Heart left ventricle (tissue), 16 donors: ENCODE data around the gene NKX6-1. TPM values are rescaled to one million over a fixed set of nuclear protein-coding genes. Genes with fewer than 3 reads are reported as not detected.
A peak's percentile ranks its signal among the peaks of the same experiment; 100 is the strongest.

Source experiments
- ATAC-seq, 4 donors: fragments of 200-7000 bp; cut with Tn5 transposase; one replicate each; pipeline ENCODE4 v1.9.1; 2020 to 2022; ENCODE audit warnings: moderate library complexity in 4 of 4, mild to moderate bottlenecking in 3 of 4, moderate number of reproducible peaks in 1 of 4
- DNase-seq, 5 donors: peaks; one replicate each; pipeline ENCODE4 v3.0.0-alpha.2; 2020
- H3K27ac ChIP-seq, 12 donors: fragments of 200-600 bp; sonication (generic) in 4 of 12; one replicate each; pipeline versions ENCODE4 v1.5.0 to v1.8.0; 2016 to 2022; ENCODE audit warnings: mild to moderate bottlenecking in 2 of 12
- H3K27me3 ChIP-seq, 9 donors: fragments of 200-600 bp; sonication (generic) in 2 of 9; one replicate each; pipeline versions ENCODE4 v1.5.1 to v1.8.0; 2016 to 2022; ENCODE audit warnings: mild to moderate bottlenecking in 3 of 9
- H3K36me3 ChIP-seq, 9 donors: fragments of 200-600 bp; sonication (generic) in 2 of 9; one replicate each; pipeline versions ENCODE4 v1.5.0 to v1.8.0; 2018 to 2022; ENCODE audit warnings: mild to moderate bottlenecking in 2 of 9
- H3K4me1 ChIP-seq, 12 donors: fragments of 200-600 bp; sonication (generic) in 4 of 12; one replicate each; pipeline versions ENCODE4 v1.5.0 to v1.8.0; 2016 to 2022; ENCODE audit warnings: mild to moderate bottlenecking in 3 of 12
- H3K4me3 ChIP-seq, 12 donors: fragments of 200-600 bp; sonication (generic) in 4 of 12; one replicate each; pipeline versions ENCODE4 v1.5.0 to v1.8.0; 2017 to 2022; ENCODE audit warnings: mild to moderate bottlenecking in 9 of 12, moderate library complexity in 4 of 12
- H3K9me3 ChIP-seq, 12 donors: fragments of 200-600 bp; sonication (generic) in 4 of 12; one replicate each; pipeline versions ENCODE4 v1.5.0 to v1.8.0; 2016 to 2022; ENCODE audit warnings: mild to moderate bottlenecking in 1 of 12
- POLR2A ChIP-seq, 2 donors: fragments of 450-650 bp; IDR thresholded peaks; one replicate each; pipeline ENCODE4 v1.6.1; 2017; ENCODE audit warnings: antibody characterized with exemption in 2 of 2, mild to moderate bottlenecking in 2 of 2, moderate library complexity in 2 of 2
- WGBS, 4 donors: extraction: QIAGEN DNeasy Blood & Tissue Kit in 2 of 4; methylation state at CpG; one replicate each; pipeline versions ENCODE4 v1.1.5 to v1.1.7; 2013 to 2018; 5-methylcytosine and 5-hydroxymethylcytosine counted together
- intact Hi-C, 10 donors: fragments of 100-400 bp; cut with DNase I; formaldehyde crosslinking; loops; one replicate each; pipeline versions ENCODE4 v1.11.1 to v1.14.2; 2022
- polyA plus RNA-seq, 2 donors: library from polyadenylated mRNA; stranded (reverse); fragments of 200-250 nt; gene quantifications; one replicate each; pipeline ENCODE4 v1.2.3, GENCODE V29; 2013
- total RNA-seq, 9 donors: library from RNA; depleted of rRNA in 2 of 9; stranded (reverse); fragments of >200 nt in 2 of 9; fragmentation: NEBNext Ultra II Directional in 3 of 9; extraction: Animal tissue kit (Norgen Biotek cat#: 25700) in 3 of 9; gene quantifications; one replicate each; pipeline versions ENCODE4 v1.1.0 to v1.2.4, GENCODE V29; 2016 to 2023
- TF ChIP-seq, protein P1 (sequence below), 12 donors: fragments of 200-600 bp; sonication (generic) in 4 of 12; IDR thresholded peaks; one replicate each; pipeline versions ENCODE4 v1.5.0 to v1.8.0; 2018 to 2022; ENCODE audit warnings: antibody characterized with exemption in 12 of 12, mild to moderate bottlenecking in 5 of 12
- donor health status: ischemic (EF 13 %, LVEDD 7.1; RV severe dilation, severe dysfunction).
- donor health status: healthy with polysubstance abuse.
- donor health status: DM: no; HTN: yes; CAD: no.
- donor health status: DM: no; HTN: no; CAD: no.
- donor health status: ischemic (EF 25% LVEDD 6.9; RV normal size, moderate dysfunction).
- donor health status: ischemic (EF 25% LVEDD 5.7; RV mildly dilated, moderate dysfunction).
- donor health status: healthy.
- donor health status: DM: yes; HTN: yes; CAD: no.
- donor health status: ischemic (EF 35%, LVEDD 5.7; RV mildly dilated, moderate dysfunction).
- donor health status: nonischemic (EF 11% LVEDD 7.7; RV severe dilation, severe dysfunction).
- donor health status: DM: yes; HTN: yes; CAD: no.
- donor health status: PGD.
- donor health status: ischemic (EF 29% LVEDD 5.4; RV normal size, mild dysfunction).
- donor health status: nonischemic (EF 23%, LVEDD 6.1; RV moderate dilation, normal function).

Gene NKX6-1
- total and polyA plus RNA-seq, 11 donors: 0.32 TPM; not detected in 10

DNA sequence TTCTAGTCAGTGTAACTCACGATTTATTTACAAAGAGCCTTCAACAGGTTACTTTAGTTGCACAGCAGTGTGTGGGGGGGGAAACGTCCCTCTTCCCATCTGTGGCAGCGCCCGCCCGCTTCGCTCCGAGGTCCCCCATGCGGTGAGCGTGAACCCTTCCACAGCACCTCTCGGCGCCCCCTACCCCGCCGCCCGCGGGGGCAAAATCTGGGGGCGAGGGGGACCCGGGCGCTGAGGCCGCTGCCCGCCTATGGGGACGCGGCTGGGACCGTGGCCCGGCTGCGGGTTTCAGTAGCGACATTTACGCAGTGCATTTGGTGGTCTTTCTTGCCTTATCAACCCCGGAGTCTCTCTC lies 6.4 kb downstream of the NKX6-1 start:
- Histone ChIP-seq H3K27ac (no peak overlapping the region), H3K4me3 (peak overlapping the region in 2 of 12 donors; percentile 16 to 18), H3K36me3 (no peaks in the 10 kb centered on the region), H3K9me3 (no peaks in the 10 kb centered on the region), H3K4me1 (peaks cover 0 to 27% (median 8%) of the 10 kb centered on the region in 12 donors), H3K27me3 (peaks cover 61 to 99% (median 96%) of the 10 kb centered on the region in 9 donors)
- ATAC-seq (no peak), DNase-seq (no peak)
- WGBS, 4 donors: 4 to 8% (median 5%) methylated on average over 15 to 28 of the region's 28 CpGs
- TF ChIP-seq, protein P1, sequence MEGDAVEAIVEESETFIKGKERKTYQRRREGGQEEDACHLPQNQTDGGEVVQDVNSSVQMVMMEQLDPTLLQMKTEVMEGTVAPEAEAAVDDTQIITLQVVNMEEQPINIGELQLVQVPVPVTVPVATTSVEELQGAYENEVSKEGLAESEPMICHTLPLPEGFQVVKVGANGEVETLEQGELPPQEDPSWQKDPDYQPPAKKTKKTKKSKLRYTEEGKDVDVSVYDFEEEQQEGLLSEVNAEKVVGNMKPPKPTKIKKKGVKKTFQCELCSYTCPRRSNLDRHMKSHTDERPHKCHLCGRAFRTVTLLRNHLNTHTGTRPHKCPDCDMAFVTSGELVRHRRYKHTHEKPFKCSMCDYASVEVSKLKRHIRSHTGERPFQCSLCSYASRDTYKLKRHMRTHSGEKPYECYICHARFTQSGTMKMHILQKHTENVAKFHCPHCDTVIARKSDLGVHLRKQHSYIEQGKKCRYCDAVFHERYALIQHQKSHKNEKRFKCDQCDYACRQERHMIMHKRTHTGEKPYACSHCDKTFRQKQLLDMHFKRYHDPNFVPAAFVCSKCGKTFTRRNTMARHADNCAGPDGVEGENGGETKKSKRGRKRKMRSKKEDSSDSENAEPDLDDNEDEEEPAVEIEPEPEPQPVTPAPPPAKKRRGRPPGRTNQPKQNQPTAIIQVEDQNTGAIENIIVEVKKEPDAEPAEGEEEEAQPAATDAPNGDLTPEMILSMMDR (IDR thresholded peaks at IDR 0.05): no peak
- TF ChIP-seq POLR2A (IDR thresholded peaks at IDR 0.05): no peak
- intact Hi-C loops: no loop called here

DNA sequence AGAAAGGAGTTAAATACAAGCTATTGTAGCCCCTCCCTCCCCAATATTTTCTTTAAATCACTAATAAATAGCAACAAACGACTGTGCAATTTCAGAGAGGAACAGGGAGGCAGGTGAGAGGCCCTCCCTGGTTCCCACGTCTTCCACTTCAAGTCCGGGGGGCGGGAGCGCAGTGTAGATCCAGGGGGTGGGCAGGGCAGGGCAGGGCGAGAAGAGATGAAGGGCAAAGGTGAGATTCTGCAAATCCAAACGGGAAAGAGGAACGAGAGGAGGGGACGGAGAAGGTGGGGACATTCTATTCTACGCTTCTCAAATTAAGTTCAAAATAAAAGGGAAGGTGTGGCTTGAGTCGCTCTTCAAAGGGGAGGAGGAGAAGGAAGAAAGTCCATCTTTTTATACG lies 6.8 kb downstream of the NKX6-1 start:
- Histone ChIP-seq H3K27me3 (peaks cover 57 to 99% (median 96%) of the 10 kb centered on the region in 9 donors), H3K9me3 (no peaks in the 10 kb centered on the region), H3K4me1 (peaks cover 0 to 23% (median 7%) of the 10 kb centered on the region in 12 donors), H3K4me3 (no peak overlapping the region), H3K27ac (no peak overlapping the region), H3K36me3 (no peaks in the 10 kb centered on the region)
- WGBS, 4 donors: 5 to 9% (median 8%) methylated on average over 12 of the region's 12 CpGs
- ATAC-seq (no peak), DNase-seq (no peak)
- intact Hi-C loops: no loop called here
- TF ChIP-seq, protein P1 (IDR thresholded peaks at IDR 0.05): no peak
- TF ChIP-seq POLR2A (IDR thresholded peaks at IDR 0.05): no peak

DNA sequence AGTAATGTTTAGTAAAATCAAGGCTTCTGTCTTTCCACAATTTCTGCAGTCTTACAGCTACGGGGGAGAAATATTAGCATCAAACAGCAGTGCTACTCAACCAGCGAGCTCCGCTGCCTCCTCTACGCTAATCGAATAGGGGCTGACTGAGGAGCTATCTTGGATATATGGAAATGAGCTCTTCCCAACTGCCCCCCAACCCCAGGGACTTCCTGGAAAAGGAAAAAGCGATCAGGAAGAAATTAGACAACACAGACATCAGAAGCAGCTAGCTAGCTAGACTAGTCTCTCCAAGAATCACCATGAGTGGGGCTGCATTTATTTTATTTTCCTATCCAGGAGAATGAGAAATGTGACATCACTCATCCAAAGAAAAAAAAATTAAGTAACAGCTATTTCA lies 7.6 kb downstream of the NKX6-1 start:
- Histone ChIP-seq H3K36me3 (no peaks in the 10 kb centered on the region), H3K4me3 (no peak overlapping the region), H3K9me3 (no peaks in the 10 kb centered on the region), H3K27me3 (peaks cover 51 to 99% (median 96%) of the 10 kb centered on the region in 9 donors), H3K4me1 (peaks cover 0 to 16% (median 7%) of the 10 kb centered on the region in 12 donors), H3K27ac (no peak overlapping the region)
- intact Hi-C loops: no loop called here
- no peak for DNase-seq
- TF ChIP-seq, protein P1 (IDR thresholded peaks at IDR 0.05): no peak
- TF ChIP-seq POLR2A (IDR thresholded peaks at IDR 0.05): no peak
- WGBS, 4 donors: 9 to 15% (median 11%) methylated on average over 6 of the region's 6 CpGs
- ATAC-seq: no peak

DNA sequence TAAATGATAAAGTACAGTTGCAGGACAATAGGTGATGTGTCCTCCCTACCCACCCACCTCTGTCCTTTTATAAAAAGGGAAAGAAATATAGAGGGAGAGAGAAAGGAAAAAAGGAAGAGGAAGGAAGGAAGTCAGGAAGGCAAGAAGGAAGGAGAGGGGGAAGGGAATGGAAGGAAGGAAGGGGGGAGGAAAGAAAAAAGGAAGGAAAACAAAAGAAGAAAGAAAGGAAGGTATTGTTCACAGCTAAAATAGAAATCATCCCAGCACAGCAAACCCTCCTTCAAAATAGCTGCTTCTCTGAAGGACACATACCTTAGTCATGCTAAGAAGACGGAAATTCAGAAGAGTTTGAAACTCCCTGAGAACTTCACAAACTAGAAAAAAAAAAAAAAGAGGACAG lies 8.4 kb downstream of the NKX6-1 start:
- Histone ChIP-seq H3K4me1 (peaks cover 0 to 11% (median 7%) of the 10 kb centered on the region in 12 donors), H3K4me3 (no peak overlapping the region), H3K9me3 (no peaks in the 10 kb centered on the region), H3K27me3 (peaks cover 43 to 99% (median 96%) of the 10 kb centered on the region in 9 donors), H3K36me3 (no peaks in the 10 kb centered on the region), H3K27ac (no peak overlapping the region)
- intact Hi-C loops: no loop called here
- WGBS, 4 donors: 27 to 43% (median 35%) methylated on average over 1 of the region's 1 CpG
- no peak for DNase-seq
- ATAC-seq: no peak
- no peak for TF ChIP-seq POLR2A (IDR thresholded peaks at IDR 0.05)
- TF ChIP-seq, protein P1 (IDR thresholded peaks at IDR 0.05): no peak
